GM12878 (cell line): Measurements from ENCODE around the gene THEM4. TPM values are rescaled to one million over a fixed set of nuclear protein-coding genes. Genes with fewer than 3 reads are reported as not detected.

Experiments used
- ATAC-seq: fragments of 200-7000 bp; cut with Tn5 transposase; 3 replicates; pipeline ENCODE4 v1.9.1; 2020; ENCODE audit warnings: mild to moderate bottlenecking, moderate library complexity
- BruUV-seq: library from RNA; stranded (reverse); fragments of 400-500 nt; replicated peaks from 2 replicates; lab custom pipeline; 2021; lab: Mats Ljungman, UMichigan
- CTCF ChIA-PET: fragments of 300-600 bp; sonication (Branson Sonifier 250); formaldehyde crosslinking; extraction: SDS; loops from one replicate; lab custom pipeline; 2021; ENCODE audit warnings: inconsistent platforms; lab: Yijun Ruan, JAX
- POLR2A ChIA-PET: fragments of 350-600 bp; formaldehyde crosslinking; extraction: SDS; loops from one replicate; lab custom pipeline; 2021; ENCODE audit warnings: inconsistent platforms; lab: Charles Lee
- RAD21 ChIA-PET: fragments of 300-600 bp; sonication (Branson Sonifier 250); formaldehyde crosslinking; loops from one replicate; lab custom pipeline; 2023; ENCODE audit warnings: antibody characterized with exemption; ENCODE audit not compliant: unreplicated experiment; lab: Charles Lee
- SMC1A ChIA-PET: fragments of 300-600 bp; sonication (Branson Sonifier 250); formaldehyde crosslinking; loops from one replicate; lab custom pipeline; 2023; ENCODE audit not compliant: unreplicated experiment, uncharacterized antibody; lab: Charles Lee
- DNase-seq: peaks from one replicate; pipeline ENCODE4 v3.0.0-alpha.2; 2011; ENCODE audit warnings: low read depth, low spot score
- FAIRE-seq: peaks from 3 replicates; lab custom pipeline; 2011; peaks lifted over from hg19 to GRCh38; lab: Jason Lieb, UNC
- H2AFZ ChIP-seq: 2 replicates; pipeline ENCODE4 v1.6.0; 2011; ENCODE audit warnings: low read depth, low read length, control low read depth; ENCODE audit not compliant: control insufficient read depth
- H3K27ac ChIP-seq: 2 replicates; pipeline ENCODE4 v1.5.1; 2011; ENCODE audit warnings: control low read depth; ENCODE audit not compliant: control insufficient read depth, insufficient read depth
- H3K27me3 ChIP-seq, 2 experiments: replicated peaks in 1 of 2; 2 replicates each; pipeline versions ENCODE4 v1.6.0 to v1.6.1; 2011; ENCODE audit warnings: low read length in 1 of 2; ENCODE audit not compliant: control insufficient read depth in 2 of 2, insufficient read depth in 2 of 2
- H3K36me3 ChIP-seq, 2 experiments: 2 replicates each; pipeline ENCODE4 v1.5.1; 2011; ENCODE audit warnings: low read length in 1 of 2; ENCODE audit not compliant: control insufficient read depth in 2 of 2, insufficient read depth in 2 of 2
- H3K4me1 ChIP-seq: 2 replicates; pipeline ENCODE4 v1.6.1; 2011; ENCODE audit warnings: mild to moderate bottlenecking, low read length, moderate library complexity, mixed read lengths; ENCODE audit not compliant: control insufficient read depth, insufficient read depth
- H3K4me2 ChIP-seq: 2 replicates; pipeline ENCODE4 v1.6.0; 2011; ENCODE audit warnings: control low read depth; ENCODE audit not compliant: control insufficient read depth, insufficient read depth
- H3K4me3 ChIP-seq: fragments of 200-600 bp; sonication (generic); 2 replicates; pipeline ENCODE4 v1.5.1; 2016
- H3K79me2 ChIP-seq: 2 replicates; pipeline ENCODE4 v1.6.0; 2011; ENCODE audit warnings: low read length; ENCODE audit not compliant: control insufficient read depth, insufficient read depth
- H3K9ac ChIP-seq: 2 replicates; pipeline ENCODE4 v1.8.0; 2011; ENCODE audit warnings: low read length, control low read depth, mixed read lengths; ENCODE audit not compliant: control insufficient read depth, insufficient read depth
- H3K9me3 ChIP-seq: replicated peaks from 3 replicates; pipeline ENCODE4 v1.5.1; 2011; ENCODE audit warnings: mild to moderate bottlenecking, low read length; ENCODE audit not compliant: control insufficient read depth, insufficient read depth
- H4K20me1 ChIP-seq: 2 replicates; pipeline ENCODE4 v1.6.0; 2011; ENCODE audit not compliant: control insufficient read depth, insufficient read depth
- CEBPB ChIP-seq, 2 experiments: fragments of 150-350 bp in 1 of 2; IDR thresholded peaks; 2 replicates each; pipeline ENCODE4 v1.6.1; 2012 to 2014; ENCODE audit warnings: low read depth in 2 of 2, low read length in 2 of 2, borderline replicate concordance in 1 of 2, inconsistent platforms in 1 of 2
- CTCF ChIP-seq, 3 experiments: IDR thresholded peaks in 2 of 3; conservative IDR thresholded peaks in 1 of 3; 2 replicates each; pipeline ENCODE4 v1.5.1; 2011; ENCODE audit warnings: low read depth in 3 of 3, low read length in 3 of 3, mild to moderate bottlenecking in 3 of 3, control low read depth in 2 of 3, moderate library complexity in 2 of 3, inconsistent platforms in 1 of 3, mixed read lengths in 1 of 3; ENCODE audit not compliant: control insufficient read depth in 2 of 3, insufficient read depth in 1 of 3; ENCODE audit errors: extremely low read depth in 1 of 3
- IKZF2 ChIP-seq, 2 experiments: fragments of 450-650 bp; IDR thresholded peaks; 2 replicates each; pipeline ENCODE4 v1.6.1; 2017; ENCODE audit warnings: mild to moderate bottlenecking in 2 of 2, moderate library complexity in 2 of 2
- RAD21 ChIP-seq: IDR thresholded peaks from 2 replicates; pipeline ENCODE4 v1.6.1; 2011; ENCODE audit warnings: mild to moderate bottlenecking, low read depth, low read length, moderate library complexity; ENCODE audit not compliant: insufficient read depth
- SMARCA5 ChIP-seq: fragments of 450-650 bp; IDR thresholded peaks from 2 replicates; pipeline ENCODE4 v1.6.1; 2017; ENCODE audit warnings: mild to moderate bottlenecking
- SMC3 ChIP-seq: IDR thresholded peaks from 2 replicates; pipeline ENCODE4 v1.6.1; 2011; ENCODE audit warnings: low read length, improper control_type of control experiment, borderline replicate concordance
- YY1 ChIP-seq: IDR thresholded peaks from 2 replicates; pipeline ENCODE4 v1.6.1; 2011; ENCODE audit warnings: low read depth, mild to moderate bottlenecking, low read length
- WGBS: methylation state at CpG from one replicate; pipeline ENCODE4 v1.1.6; 2016; ENCODE audit warnings: low lambda C conversion rate; ENCODE audit not compliant: insufficient replicate concordance, insufficient coverage; ENCODE audit errors: missing lambda C conversion rate; 5-methylcytosine and 5-hydroxymethylcytosine counted together
- in situ Hi-C: fragments of 300-500 bp; cut with MboI; formaldehyde crosslinking; loops from 9 replicates; pipeline ENCODE4 v1.14.3; 2018; ENCODE audit warnings: mixed read lengths
- intact Hi-C: fragments of 100-400 bp; cut with micrococcal nuclease; formaldehyde crosslinking; loops from one replicate; pipeline ENCODE4 v1.14.2; 2022; ENCODE audit not compliant: unreplicated experiment
- polyA plus RNA-seq, 11 experiments: library from polyadenylated mRNA; depleted of rRNA in 4 of 11; unstranded in 6 of 11; stranded (reverse) in 5 of 11; fragments of >200 nt; fragmentation: Nextera tagmentation in 4 of 11; fragmentation: Illumina TruSeq in 1 of 11; extraction: Ambion mirVana in 4 of 11; extraction: Trizol in 1 of 11; gene quantifications; 1 replicate in 1 of 11; 2 replicates in 10 of 11; pipeline versions ENCODE4 v1.2.1 to v1.2.3, GENCODE V29; 2011 to 2016; ENCODE audit warnings: inconsistent platforms in 2 of 11, missing spikeins in 2 of 11, low read depth in 1 of 11
- total RNA-seq, 4 experiments: library from RNA; depleted of rRNA in 3 of 4; stranded (reverse); fragments of >200 nt in 3 of 4; fragmentation: Illumina TruSeq in 1 of 4; extraction: Trizol in 1 of 4; gene quantifications; 2 replicates each; pipeline versions ENCODE4 v1.2.1 to v1.2.3, GENCODE V29; 2013 to 2021

The THEM4 gene
- total and polyA plus RNA-seq, 10 of the 15 experiments (the other 5 are each of a cell fraction or from before 2014, with no cell fraction given) = 3.4 to 30.8 (median 17.9) TPM

- SMC1A ChIA-PET = interaction anchor here (0.7 to 5.6 kb wide), 11 partner anchors 9 to 84 kb away, joined by 3 to 56 read pairs (median 4); no protein-coding TSS in a partner anchor
- in situ Hi-C loops = loop anchor here (5.0 kb wide), 1 partner anchor 63 kb away; no protein-coding TSS in a partner anchor
- FAIRE-seq = no peak
- no peaks in the 10 kb centered on the region for H4K20me1 ChIP-seq
- peak; percentile 79 to 87 (median 83) for TF ChIP-seq CTCF (IDR thresholded peaks at IDR 0.05 in 2 of 3, conservative IDR thresholded peaks at IDR 0.05 in 1 of 3; ENCODE audit: control insufficient read depth in 2 of 3, extremely low read depth in 1 of 3, insufficient read depth in 1 of 3, low read depth in 3 of 3, low read length in 3 of 3)
- TF ChIP-seq SMARCA5 = peak; percentile 41; the same call in 1 of the 2 replicates
- 0 out of 2 replicates have a peak, but pooled peaks have one; percentile 30 for TF ChIP-seq YY1
- TF ChIP-seq RAD21 = peak; percentile 88
- peak; percentile 79 for TF ChIP-seq SMC3
- TF ChIP-seq IKZF2 (IDR thresholded peaks at IDR 0.05) = no peak
- TF ChIP-seq CEBPB (IDR thresholded peaks at IDR 0.05; ENCODE audit: borderline replicate concordance in 1 of 2, low read depth in 2 of 2, low read length in 2 of 2) = no peak
- TF ChIP-seq, all 136 proteins: peak for 5
- intact Hi-C loops = loop anchor here (1.0 to 5.0 kb wide), 3 partner anchors 42 to 67 kb away; no protein-coding TSS in a partner anchor
- RAD21 ChIA-PET = interaction anchor here (0.9 to 4.0 kb wide), 6 partner anchors 9 to 69 kb away, joined by 3 to 33 read pairs (median 6); partner anchors contain the start of gene THEM4
- H3K4me1 ChIP-seq = peaks cover 8% of the 10 kb centered on the region
- POLR2A ChIA-PET = no interaction called here
- DNase-seq (no peak), ATAC-seq (peak; percentile 93)
- no peaks in the 10 kb centered on the region for H3K36me3 ChIP-seq
- H3K79me2 ChIP-seq = no peaks in the 10 kb centered on the region
- no peak overlapping the region for H3K9ac ChIP-seq
- no peak overlapping the region for H2AFZ ChIP-seq
- 27% methylated on average over 3 of the region's 3 CpGs for WGBS
- CTCF ChIA-PET = interaction anchor here (0.6 to 5.0 kb wide), 24 partner anchors 9 to 446 kb away, joined by 3 to 122 read pairs (median 4); partner anchors contain the start of gene THEM4
- H3K9me3 ChIP-seq = no peaks in the 10 kb centered on the region
- H3K27me3 ChIP-seq = peaks cover 0 to 1% of the 10 kb centered on the region in 2 experiments; a peak in 1 of 4 replicates
- H3K4me3 ChIP-seq = no peak overlapping the region
- no peak overlapping the region for H3K4me2 ChIP-seq
- BruUV-seq = no TSS peak
- no peak overlapping the region for H3K27ac ChIP-seq
Measured at GRCh38 chr1:151934048-151934493, 24.8 kb upstream of the THEM4 start.
